Measurements from ENCODE around the gene AKR1C3.
"Not testable (repeated sequence)": the region's sequence is repeated elsewhere in the genome, so short reads cannot be mapped to it uniquely, and the experiment has no call there.

- TF ChIP-seq CTCF (conservative IDR thresholded peaks at IDR 0.05; ENCODE audit: low read depth in 2 of 2); POLR2AphosphoS5 (IDR thresholded peaks at IDR 0.05; ENCODE audit: low read depth); ETS1 (IDR thresholded peaks at IDR 0.05); REST (IDR thresholded peaks at IDR 0.05; ENCODE audit: unreplicated experiment); EZH2phosphoT487 (IDR thresholded peaks at IDR 0.05; ENCODE audit: unreplicated experiment); EZH2 (IDR thresholded peaks at IDR 0.05; ENCODE audit: low read depth, unreplicated experiment); ZNF462 (CRISPR knock-in tag; IDR thresholded peaks at IDR 0.05); JUNB (IDR thresholded peaks at IDR 0.05; ENCODE audit: unreplicated experiment); ZNF114 (CRISPR knock-in tag; IDR thresholded peaks at IDR 0.05): not testable (repeated sequence)
Observed at GRCh38 chr10:5060791-5061190, 33.4 kb upstream of the AKR1C3 start.

All from GM23338 (cell line).